ENCODE measurements around the gene AGBL1.

GRCh38 chr15:86555939-86556338 lies 476.3 kb downstream of the AGBL1 start:
- TF ChIP-seq POLR2A (IDR thresholded peaks at IDR 0.05; ENCODE audit: low read length) (no peak), GATA1 (IDR thresholded peaks at IDR 0.05; ENCODE audit: low read depth, low read length) (no peak)
